HCT116 (cell line): Measurements from ENCODE around the gene DNPH1.

Experiments
- ELF1 ChIP-seq: IDR thresholded peaks from 2 replicates; pipeline ENCODE4 v1.6.1; 2012; ENCODE audit warnings: low read depth, borderline replicate concordance
- EZH2phosphoT487 ChIP-seq: fragments of 200-600 bp; IDR thresholded peaks from 2 replicates; pipeline ENCODE4 v1.6.1; 2018; ENCODE audit warnings: antibody characterized with exemption, borderline replicate concordance
- JUND ChIP-seq: IDR thresholded peaks from 2 replicates; pipeline ENCODE4 v1.6.1; 2012
- MAX ChIP-seq: IDR thresholded peaks from 2 replicates; pipeline ENCODE4 v1.6.1; 2012
- POLR2A ChIP-seq: IDR thresholded peaks from 2 replicates; pipeline ENCODE4 v1.7.0; 2011; ENCODE audit warnings: borderline replicate concordance; ENCODE audit not compliant: insufficient read depth, insufficient read length; ENCODE audit errors: extremely low read depth
- POLR2AphosphoS5 ChIP-seq: IDR thresholded peaks from 2 replicates; pipeline ENCODE4 v1.6.1; 2011; ENCODE audit warnings: mild to moderate bottlenecking, low read depth, low read length, moderate library complexity
- RAD21 ChIP-seq: IDR thresholded peaks from 2 replicates; pipeline ENCODE4 v1.6.1; 2012; ENCODE audit warnings: low read depth, mild to moderate bottlenecking
- REST ChIP-seq: IDR thresholded peaks from 2 replicates; pipeline ENCODE4 v1.6.1; 2012; ENCODE audit warnings: low read depth
- SP1 ChIP-seq: IDR thresholded peaks from 2 replicates; pipeline ENCODE4 v1.6.1; 2012; ENCODE audit warnings: low read depth
- YY1 ChIP-seq: IDR thresholded peaks from 2 replicates; pipeline ENCODE4 v1.6.1; 2011; ENCODE audit warnings: low read length, low read depth, moderate library complexity, mild to moderate bottlenecking; ENCODE audit not compliant: insufficient replicate concordance; ENCODE audit errors: extremely low read depth
- TF ChIP-seq, protein P1 (sequence below), 3 experiments: fragments of 200-600 bp in 1 of 3; sonication (generic) in 1 of 3; IDR thresholded peaks in 2 of 3; conservative IDR thresholded peaks in 1 of 3; 2 replicates each; pipeline ENCODE4 v1.5.1; 2012 to 2017; ENCODE audit warnings: low read depth in 2 of 3, low read length in 2 of 3, antibody characterized with exemption in 1 of 3, borderline replicate concordance in 1 of 3, control low read depth in 1 of 3, mild to moderate bottlenecking in 1 of 3, mixed read lengths in 1 of 3, mixed run types in 1 of 3, moderate library complexity in 1 of 3; ENCODE audit not compliant: insufficient read depth in 1 of 3

DNA sequence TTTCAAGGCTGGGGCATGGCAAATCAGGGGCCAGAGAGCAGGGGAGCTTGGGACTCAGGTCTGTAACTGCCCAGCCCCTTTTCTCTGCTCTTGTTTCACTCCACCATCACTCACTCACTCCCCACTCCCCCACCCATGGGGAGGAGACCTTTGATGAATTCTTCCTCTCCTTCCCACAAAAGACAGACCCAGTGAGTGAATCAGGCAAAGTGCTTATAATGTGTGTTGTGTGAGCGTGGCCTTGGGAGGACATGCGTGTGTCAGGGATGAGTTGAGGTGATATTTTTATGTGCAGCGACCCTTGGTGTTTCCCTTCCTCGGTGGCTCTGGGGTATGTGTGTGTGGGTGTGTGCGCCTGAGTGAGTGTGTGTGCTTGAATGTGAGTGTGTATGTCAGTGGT lies 48.3 kb downstream of the DNPH1 start:
- TF ChIP-seq, protein P1, sequence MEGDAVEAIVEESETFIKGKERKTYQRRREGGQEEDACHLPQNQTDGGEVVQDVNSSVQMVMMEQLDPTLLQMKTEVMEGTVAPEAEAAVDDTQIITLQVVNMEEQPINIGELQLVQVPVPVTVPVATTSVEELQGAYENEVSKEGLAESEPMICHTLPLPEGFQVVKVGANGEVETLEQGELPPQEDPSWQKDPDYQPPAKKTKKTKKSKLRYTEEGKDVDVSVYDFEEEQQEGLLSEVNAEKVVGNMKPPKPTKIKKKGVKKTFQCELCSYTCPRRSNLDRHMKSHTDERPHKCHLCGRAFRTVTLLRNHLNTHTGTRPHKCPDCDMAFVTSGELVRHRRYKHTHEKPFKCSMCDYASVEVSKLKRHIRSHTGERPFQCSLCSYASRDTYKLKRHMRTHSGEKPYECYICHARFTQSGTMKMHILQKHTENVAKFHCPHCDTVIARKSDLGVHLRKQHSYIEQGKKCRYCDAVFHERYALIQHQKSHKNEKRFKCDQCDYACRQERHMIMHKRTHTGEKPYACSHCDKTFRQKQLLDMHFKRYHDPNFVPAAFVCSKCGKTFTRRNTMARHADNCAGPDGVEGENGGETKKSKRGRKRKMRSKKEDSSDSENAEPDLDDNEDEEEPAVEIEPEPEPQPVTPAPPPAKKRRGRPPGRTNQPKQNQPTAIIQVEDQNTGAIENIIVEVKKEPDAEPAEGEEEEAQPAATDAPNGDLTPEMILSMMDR (IDR thresholded peaks at IDR 0.05 in 2 of 3, conservative IDR thresholded peaks at IDR 0.05 in 1 of 3; ENCODE audit: borderline replicate concordance in 1 of 3, insufficient read depth in 1 of 3, low read depth in 2 of 3, low read length in 2 of 3): no peak
- TF ChIP-seq MAX (no peak), EZH2phosphoT487 (no peak), SP1 (no peak), POLR2A (no peak), RAD21 (no peak), POLR2AphosphoS5 (no peak), REST (no peak), ELF1 (no peak), JUND (no peak), YY1 (no peak)
